ENCODE results near the gene UHRF1.
"Not testable (repeated sequence)": the region's sequence is repeated elsewhere in the genome, so short reads cannot be mapped to it uniquely, and the experiment has no call there.

Gene UHRF1

GRCh38 chr19:4971816-4972495 is 62.7 kb downstream of the UHRF1 start:
- no peak for DNase-seq (ENCODE audit: low spot score)

GRCh38 chr19:4972509-4973230 is 63.4 kb downstream of the UHRF1 start:
- no peak for DNase-seq (ENCODE audit: low spot score)

GRCh38 chr19:4974880-4975469 is 65.7 kb downstream of the UHRF1 start:
- no peak for DNase-seq (ENCODE audit: low spot score)

- not testable (repeated sequence) for DNase-seq (ENCODE audit: low spot score)
These were observed 66.3 kb downstream of the UHRF1 start for GRCh38 chr19:4975601-4976000.

- peak; percentile 65 for DNase-seq (ENCODE audit: low spot score)
These were observed 67.3 kb downstream of the UHRF1 start for GRCh38 chr19:4976401-4977298.

- peak; percentile 38 for DNase-seq (ENCODE audit: low spot score)
These were observed 68.2 kb downstream of the UHRF1 start for GRCh38 chr19:4977299-4978174.

GRCh38 chr19:4979211-4979807 is 70.0 kb downstream of the UHRF1 start:
- DNase-seq (ENCODE audit: low spot score): no peak

GRCh38 chr19:4980067-4980466 is 70.8 kb downstream of the UHRF1 start:
- DNase-seq (ENCODE audit: low spot score): no peak

GRCh38 chr19:4980838-4981680 is 71.8 kb downstream of the UHRF1 start:
- no peak for DNase-seq (ENCODE audit: low spot score)

- peak; percentile 28 for DNase-seq (ENCODE audit: low spot score)
These were observed 72.3 kb downstream of the UHRF1 start for GRCh38 chr19:4981681-4981958.

GRCh38 chr19:4983346-4984105 is 74.2 kb downstream of the UHRF1 start:
- DNase-seq (ENCODE audit: low spot score): no peak

GRCh38 chr19:4984106-4984380 is 74.7 kb downstream of the UHRF1 start:
- DNase-seq (ENCODE audit: low spot score): no peak

GRCh38 chr19:4984438-4984990 is 75.2 kb downstream of the UHRF1 start:
- DNase-seq (ENCODE audit: low spot score): no peak

- DNase-seq (ENCODE audit: low spot score): no peak
These were observed 76.3 kb downstream of the UHRF1 start for GRCh38 chr19:4985551-4985991.

- no peak for DNase-seq (ENCODE audit: low spot score)
These were observed 76.8 kb downstream of the UHRF1 start for GRCh38 chr19:4986056-4986455.

- no peak for DNase-seq (ENCODE audit: low spot score)
These were observed 77.2 kb downstream of the UHRF1 start for GRCh38 chr19:4986471-4986891.

- no peak for DNase-seq (ENCODE audit: low spot score)
These were observed 78.0 kb downstream of the UHRF1 start for GRCh38 chr19:4987256-4987655.

GRCh38 chr19:4987692-4988370 is 78.5 kb downstream of the UHRF1 start:
- no peak for DNase-seq (ENCODE audit: low spot score)

Data from NAMALWA (cell line).